Immature natural killer cell (primary cell): ENCODE results near the gene GREB1. TPM values are rescaled to one million over a fixed set of nuclear protein-coding genes. Genes with fewer than 3 reads are reported as not detected.
A peak's percentile ranks its signal among the peaks of the same experiment; 100 is the strongest.

Source experiments
- DNase-seq, 3 donors: peaks; one replicate each; pipeline ENCODE4 v3.0.0; 2022; ENCODE audit warnings: mixed read lengths in 1 of 3
- H3K27ac Mint-ChIP-seq, 6 donors: one replicate each; pipeline ENCODE4 v1.8.0; 2020; ENCODE audit warnings: mixed read lengths in 6 of 6, mild to moderate bottlenecking in 5 of 6, inconsistent platforms in 4 of 6, moderate library complexity in 3 of 6
- H3K27me3 Mint-ChIP-seq, 3 donors: one replicate each; pipeline ENCODE4 v1.8.0; 2020 to 2021; ENCODE audit warnings: low read depth in 3 of 3, mild to moderate bottlenecking in 3 of 3, mixed read lengths in 3 of 3, moderate library complexity in 3 of 3, inconsistent platforms in 1 of 3
- H3K36me3 Mint-ChIP-seq, 3 donors: one replicate each; pipeline ENCODE4 v1.8.0; 2020; ENCODE audit warnings: mixed read lengths in 3 of 3, inconsistent platforms in 2 of 3, mild to moderate bottlenecking in 2 of 3
- H3K4me1 Mint-ChIP-seq, 2 donors: one replicate each; pipeline ENCODE4 v1.8.0; 2020; ENCODE audit warnings: inconsistent platforms in 2 of 2, mild to moderate bottlenecking in 2 of 2, mixed read lengths in 2 of 2, moderate library complexity in 1 of 2
- H3K4me3 Mint-ChIP-seq, 5 donors: one replicate each; pipeline ENCODE4 v1.8.0; 2020; ENCODE audit warnings: mild to moderate bottlenecking in 5 of 5, mixed read lengths in 5 of 5, inconsistent platforms in 3 of 5, moderate library complexity in 3 of 5
- H3K9me3 Mint-ChIP-seq, 6 donors: one replicate each; pipeline ENCODE4 v1.8.0; 2020; ENCODE audit warnings: mild to moderate bottlenecking in 6 of 6, mixed read lengths in 6 of 6, inconsistent platforms in 4 of 6, moderate library complexity in 3 of 6
- polyA plus RNA-seq, 3 donors: library from polyadenylated mRNA; unstranded; fragments of 300-500 nt; fragmentation: Illumina TruSeq; gene quantifications; one replicate each; pipeline ENCODE4 v1.2.3, GENCODE V29; 2021

GREB1 gene
- polyA plus RNA-seq, 3 donors from 2014 or later, result 0.41 TPM; not detected in 2

GRCh38 chr2:11679486-11680181 lies 145.8 kb downstream of the GREB1 start:
- no peak for DNase-seq
- Mint-ChIP-seq H3K27me3 (peaks cover 7 to 24% (median 14%) of the 10 kb centered on the region in 3 donors), H3K27ac (no peak overlapping the region)

GRCh38 chr2:11680182-11680900 lies 146.5 kb downstream of the GREB1 start:
- Mint-ChIP-seq H3K27me3 (peaks cover 7 to 19% (median 15%) of the 10 kb centered on the region in 3 donors), H3K4me1 (no peaks in the 10 kb centered on the region), H3K27ac (no peak overlapping the region), H3K4me3 (no peak overlapping the region), H3K36me3 (no peaks in the 10 kb centered on the region), H3K9me3 (no peaks in the 10 kb centered on the region)
- DNase-seq, result no peak

More at GRCh38 chr2:11679486-11680181, 145.8 kb downstream of the GREB1 start:
- Mint-ChIP-seq H3K36me3 (no peaks in the 10 kb centered on the region), H3K9me3 (no peaks in the 10 kb centered on the region), H3K4me3 (no peak overlapping the region), H3K4me1 (no peaks in the 10 kb centered on the region)

GRCh38 chr2:11680901-11681721 lies 147.3 kb downstream of the GREB1 start:
- no peak for DNase-seq
- H3K4me3 Mint-ChIP-seq, result no peak overlapping the region
- H3K9me3 Mint-ChIP-seq, result no peaks in the 10 kb centered on the region
- H3K4me1 Mint-ChIP-seq, result no peaks in the 10 kb centered on the region
- H3K27me3 Mint-ChIP-seq, result peaks cover 7 to 18% (median 12%) of the 10 kb centered on the region in 3 donors
- no peak overlapping the region for H3K27ac Mint-ChIP-seq
- no peaks in the 10 kb centered on the region for H3K36me3 Mint-ChIP-seq

- Mint-ChIP-seq H3K27ac (no peak overlapping the region), H3K36me3 (no peaks in the 10 kb centered on the region), H3K27me3 (peaks cover 7 to 16% (median 8%) of the 10 kb centered on the region in 3 donors), H3K4me1 (no peaks in the 10 kb centered on the region), H3K9me3 (no peaks in the 10 kb centered on the region), H3K4me3 (no peak overlapping the region)
- DNase-seq, result peak in 2 of 3 donors; percentile 14 to 24
Observed at GRCh38 chr2:11681722-11682589, 148.1 kb downstream of the GREB1 start.

- Mint-ChIP-seq H3K4me1 (no peaks in the 10 kb centered on the region), H3K36me3 (no peaks in the 10 kb centered on the region), H3K4me3 (no peak overlapping the region), H3K27me3 (peaks cover 7 to 17% (median 8%) of the 10 kb centered on the region in 3 donors), H3K27ac (no peak overlapping the region), H3K9me3 (no peaks in the 10 kb centered on the region)
- DNase-seq, result no peak
Observed at GRCh38 chr2:11682590-11682915, 148.7 kb downstream of the GREB1 start.

GRCh38 chr2:11683476-11683875 lies 149.6 kb downstream of the GREB1 start:
- H3K4me1 Mint-ChIP-seq, result peaks cover 5 to 7% of the 10 kb centered on the region in 2 donors
- H3K27me3 Mint-ChIP-seq, result peaks cover 8 to 20% (median 8%) of the 10 kb centered on the region in 3 donors
- H3K36me3 Mint-ChIP-seq, result no peaks in the 10 kb centered on the region
- DNase-seq, result no peak
- H3K9me3 Mint-ChIP-seq, result no peaks in the 10 kb centered on the region
- no peak overlapping the region for H3K27ac Mint-ChIP-seq
- H3K4me3 Mint-ChIP-seq, result no peak overlapping the region

GRCh38 chr2:11683966-11684365 lies 150.1 kb downstream of the GREB1 start:
- H3K27me3 Mint-ChIP-seq, result peaks cover 8 to 20% (median 9%) of the 10 kb centered on the region in 3 donors
- no peak overlapping the region for H3K4me3 Mint-ChIP-seq
- H3K27ac Mint-ChIP-seq, result no peak overlapping the region
- no peak for DNase-seq
- H3K4me1 Mint-ChIP-seq, result peaks cover 8 to 12% of the 10 kb centered on the region in 2 donors
- no peaks in the 10 kb centered on the region for H3K36me3 Mint-ChIP-seq
- H3K9me3 Mint-ChIP-seq, result no peaks in the 10 kb centered on the region

- no peak for DNase-seq
- no peaks in the 10 kb centered on the region for H3K36me3 Mint-ChIP-seq
- H3K4me3 Mint-ChIP-seq, result no peak overlapping the region
- H3K9me3 Mint-ChIP-seq, result no peaks in the 10 kb centered on the region
- peaks cover 6 to 20% (median 7%) of the 10 kb centered on the region in 3 donors for H3K27me3 Mint-ChIP-seq
- H3K27ac Mint-ChIP-seq, result no peak overlapping the region
- peaks cover 8 to 12% of the 10 kb centered on the region in 2 donors for H3K4me1 Mint-ChIP-seq
Observed at GRCh38 chr2:11684894-11685460, 151.1 kb downstream of the GREB1 start.

- no peaks in the 10 kb centered on the region for H3K9me3 Mint-ChIP-seq
- no peak for DNase-seq
- no peaks in the 10 kb centered on the region for H3K36me3 Mint-ChIP-seq
- H3K27ac Mint-ChIP-seq, result no peak overlapping the region
- H3K27me3 Mint-ChIP-seq, result peaks cover 5 to 20% (median 6%) of the 10 kb centered on the region in 3 donors
- H3K4me1 Mint-ChIP-seq, result peaks cover 8 to 12% of the 10 kb centered on the region in 2 donors
- H3K4me3 Mint-ChIP-seq, result no peak overlapping the region
Observed at GRCh38 chr2:11685906-11686470, 152.1 kb downstream of the GREB1 start.

- no peak for DNase-seq
- Mint-ChIP-seq H3K27me3 (peaks cover 5 to 20% (median 6%) of the 10 kb centered on the region in 3 donors), H3K4me1 (peaks cover 8 to 12% of the 10 kb centered on the region in 2 donors), H3K9me3 (no peaks in the 10 kb centered on the region), H3K4me3 (no peak overlapping the region), H3K36me3 (no peaks in the 10 kb centered on the region), H3K27ac (no peak overlapping the region)
Observed at GRCh38 chr2:11687736-11688135, 153.9 kb downstream of the GREB1 start.

- Mint-ChIP-seq H3K9me3 (no peaks in the 10 kb centered on the region), H3K4me3 (peak overlapping the region in 3 of 5 donors; percentile 31 to 67 (median 37)), H3K27me3 (peaks cover 5 to 18% (median 6%) of the 10 kb centered on the region in 3 donors), H3K27ac (no peak overlapping the region), H3K36me3 (no peaks in the 10 kb centered on the region), H3K4me1 (peaks cover 8 to 12% of the 10 kb centered on the region in 2 donors)
- DNase-seq, result peak; percentile 64 to 67 (median 65)
Observed at GRCh38 chr2:11688222-11689069, 154.6 kb downstream of the GREB1 start.

- no peaks in the 10 kb centered on the region for H3K36me3 Mint-ChIP-seq
- DNase-seq, result no peak
- no peaks in the 10 kb centered on the region for H3K9me3 Mint-ChIP-seq
- H3K27ac Mint-ChIP-seq, result no peak overlapping the region
- H3K4me1 Mint-ChIP-seq, result peaks cover 8 to 12% of the 10 kb centered on the region in 2 donors
- H3K4me3 Mint-ChIP-seq, result no peak overlapping the region
- peaks cover 1 to 11% (median 6%) of the 10 kb centered on the region in 3 donors for H3K27me3 Mint-ChIP-seq
Observed at GRCh38 chr2:11691076-11691660, 157.3 kb downstream of the GREB1 start.
